NCI-H1048 (cell line): Measurements from ENCODE around the gene SERPINA10.
"Not testable (repeated sequence)": the region's sequence is repeated elsewhere in the genome, so short reads cannot be mapped to it uniquely, and the experiment has no call there.

Experiments used
- DNase-seq: peaks from one replicate; lab custom pipeline; 2025; lab: John Stamatoyannopoulos, UW

The SERPINA10 gene

DNA sequence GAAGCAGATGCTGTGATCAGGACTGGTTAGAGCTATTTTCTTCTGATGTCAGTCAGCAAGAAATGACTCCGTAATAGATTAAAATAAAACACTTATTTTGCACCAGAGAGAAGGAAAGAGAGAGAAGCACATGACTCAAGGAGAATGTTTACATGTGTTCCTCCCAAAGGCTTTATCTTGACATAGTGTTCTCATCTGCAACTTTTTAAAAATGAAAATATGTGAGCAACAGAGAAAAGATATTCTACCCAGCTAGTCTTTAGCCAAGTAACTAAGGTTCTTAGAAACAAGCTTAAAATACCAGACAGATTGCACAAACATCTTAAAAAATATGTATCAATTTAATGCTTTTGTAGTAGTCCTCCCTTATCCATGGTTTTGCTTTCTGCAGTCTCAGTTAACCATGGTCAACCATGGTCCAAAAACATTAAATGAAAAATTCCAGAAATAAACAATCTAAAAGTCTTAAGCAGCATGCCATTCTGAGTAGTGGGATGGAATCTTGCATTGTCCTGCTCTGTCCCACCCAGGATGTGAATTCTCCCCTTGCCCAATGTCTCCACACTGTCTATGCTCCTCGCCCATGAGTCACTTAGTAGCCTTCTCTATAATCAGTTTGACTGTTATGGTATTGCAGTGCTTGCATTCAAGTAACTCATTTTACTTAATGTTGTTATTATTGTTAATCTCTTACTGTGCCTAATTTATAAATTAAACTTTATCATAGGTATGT is 9.9 kb downstream of the SERPINA10 start:
- DNase-seq: no peak

DNA sequence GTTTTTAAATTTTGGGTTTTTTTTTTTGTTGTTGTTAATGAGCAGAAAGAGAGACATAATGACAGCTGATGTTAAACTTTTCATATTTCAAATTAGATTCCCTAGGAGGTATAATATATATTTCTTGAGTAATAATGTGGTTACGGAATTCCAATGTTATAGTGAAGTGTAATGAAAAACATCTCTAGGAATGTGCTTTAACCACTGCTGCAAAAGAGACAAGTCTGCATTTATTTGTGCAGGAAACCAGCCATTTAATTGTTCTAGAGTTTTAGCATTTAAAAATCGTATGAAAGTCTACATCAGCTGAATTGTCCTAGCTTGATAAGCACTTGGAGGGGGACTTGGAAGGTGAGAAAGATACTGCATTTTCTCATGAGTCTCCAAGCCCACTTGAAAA is 14.3 kb downstream of the SERPINA10 start:
- DNase-seq: no peak

DNA sequence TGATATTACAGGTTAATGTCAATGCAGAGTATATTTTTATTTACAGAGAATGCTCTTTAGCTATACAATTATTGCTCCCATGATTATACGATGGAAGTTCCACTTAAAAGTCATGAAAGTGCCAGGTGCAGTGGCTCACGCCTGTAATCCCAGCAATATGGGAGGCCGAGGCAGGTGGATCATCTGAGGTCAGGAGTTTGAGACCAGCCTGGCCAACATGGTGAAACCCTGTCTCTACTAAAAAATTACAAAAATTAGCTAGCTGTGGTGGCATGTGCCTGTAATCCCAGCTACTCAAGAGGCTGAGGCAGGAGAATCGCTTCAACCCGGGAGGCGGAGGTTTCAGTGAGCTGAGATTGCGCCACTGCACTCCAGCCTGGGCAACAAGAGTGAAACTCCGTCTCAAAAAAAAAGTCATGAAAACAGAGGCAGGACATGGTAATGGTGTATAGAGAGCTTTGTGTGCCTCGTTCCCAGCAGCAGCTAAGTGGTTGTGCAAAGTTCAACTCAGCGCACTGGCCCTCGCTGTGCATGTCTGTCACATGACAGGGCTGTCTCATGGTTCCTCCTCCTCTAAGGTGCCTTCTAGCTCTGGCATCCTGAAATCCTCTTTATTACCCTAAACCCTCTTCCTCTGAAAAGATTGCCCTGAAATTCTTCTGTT is 16.0 kb downstream of the SERPINA10 start:
- not testable (repeated sequence) for DNase-seq

DNA sequence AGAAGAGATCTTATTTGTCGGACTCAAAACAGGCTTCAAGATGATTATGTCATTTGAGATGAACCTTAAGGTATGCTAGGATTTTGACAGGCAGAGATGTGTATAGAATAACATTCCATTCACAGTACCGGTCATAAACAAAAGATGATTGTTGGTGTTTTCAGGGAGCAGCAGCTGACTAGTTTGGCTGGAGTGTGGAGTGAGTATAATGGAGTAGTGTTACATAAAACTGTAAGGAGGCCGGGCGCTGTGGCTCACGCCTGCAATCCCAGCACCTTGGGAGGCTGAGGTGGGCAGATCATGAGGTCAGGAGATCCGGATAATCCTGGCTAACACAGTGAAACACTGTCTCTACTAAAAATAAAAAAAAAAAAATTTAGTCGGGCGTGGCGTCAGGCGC is 23.9 kb downstream of the SERPINA10 start:
- DNase-seq: no peak

DNA sequence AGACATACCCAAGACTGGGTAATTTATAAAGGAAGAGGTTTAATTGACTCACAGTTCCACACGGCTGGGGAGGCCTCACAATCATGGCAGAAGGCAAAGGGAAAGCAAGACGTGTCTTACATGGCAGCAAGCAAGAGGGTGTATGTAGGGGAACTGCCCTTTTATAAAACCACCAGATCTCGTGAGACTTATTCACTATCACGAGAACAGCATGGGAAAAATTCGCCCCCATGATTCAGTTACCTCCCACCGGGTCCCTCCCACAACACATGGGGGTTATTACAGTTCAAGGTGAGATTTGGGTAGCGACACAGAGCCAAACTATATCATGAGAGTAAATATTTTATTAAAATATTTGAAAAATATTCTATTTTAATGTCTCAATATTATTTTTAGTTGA is 24.5 kb downstream of the SERPINA10 start:
- DNase-seq: not testable (repeated sequence)

DNA sequence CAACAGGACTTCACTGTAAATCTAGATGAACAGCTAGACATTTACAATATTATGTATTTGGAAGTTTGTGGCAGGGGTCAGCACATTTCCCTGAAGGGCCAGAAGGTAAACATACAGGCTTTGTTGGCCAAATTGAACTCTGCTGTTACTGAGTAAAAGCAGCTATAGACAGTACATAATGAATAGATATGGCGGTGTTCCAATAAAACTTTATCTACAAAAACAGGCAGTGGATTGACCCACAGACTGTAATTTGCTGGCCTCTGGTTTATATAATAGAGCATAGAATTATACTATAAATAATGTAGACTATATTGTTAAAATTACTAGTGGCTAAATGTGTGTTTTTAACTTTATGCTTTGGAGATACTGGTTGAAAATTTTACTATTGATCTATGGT is 25.7 kb downstream of the SERPINA10 start:
- DNase-seq: no peak

DNA sequence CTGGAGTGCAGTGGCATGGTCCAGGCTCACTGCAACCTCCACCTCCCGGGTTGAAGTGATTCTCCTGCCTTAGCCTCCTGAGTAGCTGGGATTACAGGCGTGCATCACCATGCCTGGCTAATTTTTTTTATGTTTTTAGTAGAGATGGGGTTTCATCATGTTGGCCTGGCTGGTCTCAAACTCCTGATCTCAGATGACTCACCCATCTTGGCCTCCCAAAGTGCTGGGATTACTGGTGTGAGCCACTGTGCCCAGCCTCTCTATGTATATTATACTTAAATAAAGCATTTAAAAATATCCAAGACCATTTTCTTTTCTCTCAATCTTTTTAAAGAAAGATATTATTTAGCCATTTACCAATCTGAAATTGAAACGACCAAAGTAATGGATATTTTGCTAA is 28.9 kb downstream of the SERPINA10 start:
- DNase-seq: not testable (repeated sequence)

DNA sequence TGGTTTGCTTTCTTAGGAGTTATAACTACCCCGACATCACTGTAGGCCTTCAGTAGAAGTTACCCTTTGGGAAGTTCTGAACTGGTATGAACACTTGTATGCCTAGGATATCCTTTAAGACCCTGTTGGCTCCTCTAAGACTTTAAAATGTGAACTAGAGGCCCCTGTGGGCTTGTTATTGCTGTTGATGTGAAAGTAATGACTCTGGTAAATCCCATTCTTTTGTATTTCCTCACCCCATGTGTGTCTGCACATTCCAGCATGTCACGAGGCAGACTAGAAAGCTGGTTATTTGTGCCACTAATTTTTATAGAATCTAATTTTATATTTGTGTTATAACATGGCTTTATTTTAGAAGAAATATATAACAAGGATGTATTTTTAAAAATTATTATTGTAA is 48.9 kb downstream of the SERPINA10 start:
- no peak for DNase-seq

DNA sequence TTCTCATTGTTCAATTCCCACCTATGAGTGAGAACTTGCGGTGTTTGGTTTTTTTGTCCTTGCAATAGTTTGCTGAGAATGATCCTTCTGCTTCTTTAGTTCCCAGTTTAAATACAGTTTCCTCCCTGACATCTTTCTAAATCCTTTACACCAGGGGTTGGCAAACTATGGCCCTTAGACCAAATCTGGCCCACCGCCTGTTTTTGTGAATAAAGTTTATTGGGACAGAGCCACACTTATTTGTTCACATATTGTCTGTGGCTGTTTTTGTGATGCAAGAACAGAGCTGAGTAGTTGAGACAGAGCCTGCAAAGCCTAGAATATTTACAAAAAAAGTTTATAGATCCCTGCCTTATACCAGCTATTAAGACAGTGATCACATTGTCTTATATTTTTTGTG is 53.7 kb downstream of the SERPINA10 start:
- no peak for DNase-seq

DNA sequence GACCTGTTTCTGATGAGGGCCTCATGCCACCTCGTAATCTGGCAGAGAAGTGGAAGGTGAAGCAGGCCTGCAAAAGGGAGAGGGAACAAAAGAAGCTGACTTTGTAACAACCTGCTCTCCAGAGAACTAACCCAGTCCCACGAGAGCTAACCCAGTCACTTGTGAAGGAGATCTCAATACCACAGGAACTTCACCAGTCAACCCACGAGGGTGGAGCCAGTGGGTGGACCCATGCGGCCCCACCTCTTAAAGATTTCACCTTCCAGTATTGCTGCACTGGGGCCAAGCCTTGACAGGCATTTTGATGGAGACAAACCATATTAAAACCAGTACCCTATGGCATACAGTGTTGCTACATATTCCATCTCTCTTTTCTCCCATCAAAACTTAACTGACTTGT is 55.1 kb downstream of the SERPINA10 start:
- DNase-seq: no peak

DNA sequence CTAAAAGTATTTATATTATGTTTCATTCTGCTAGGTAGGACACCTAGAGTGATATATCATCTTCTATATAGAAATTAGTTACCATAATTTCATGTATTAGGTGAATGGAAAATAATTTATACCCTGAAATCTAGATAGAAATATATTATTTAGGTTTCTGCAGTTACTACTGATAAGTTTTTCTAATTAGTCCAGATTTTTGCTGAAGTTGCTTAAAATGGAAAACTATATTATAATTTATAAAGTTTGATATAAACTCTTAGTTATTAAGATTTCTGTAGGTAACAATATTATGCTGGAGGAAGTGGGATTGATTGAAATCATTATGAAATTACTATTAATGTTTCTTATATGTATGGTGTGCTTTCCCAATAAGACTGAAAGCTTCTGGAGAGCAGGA is 56.0 kb downstream of the SERPINA10 start:
- no peak for DNase-seq
